Hypothalamus (tissue), 51 donors: ENCODE results near the gene BTG2.
"Not testable (repeated sequence)": the region's sequence is repeated elsewhere in the genome, so short reads cannot be mapped to it uniquely, and the experiment has no call there.

Experiments
- DNase-seq, 51 donors: peaks; one replicate each; lab custom pipeline; 2025; lab: John Stamatoyannopoulos, UW

Gene BTG2

DNA sequence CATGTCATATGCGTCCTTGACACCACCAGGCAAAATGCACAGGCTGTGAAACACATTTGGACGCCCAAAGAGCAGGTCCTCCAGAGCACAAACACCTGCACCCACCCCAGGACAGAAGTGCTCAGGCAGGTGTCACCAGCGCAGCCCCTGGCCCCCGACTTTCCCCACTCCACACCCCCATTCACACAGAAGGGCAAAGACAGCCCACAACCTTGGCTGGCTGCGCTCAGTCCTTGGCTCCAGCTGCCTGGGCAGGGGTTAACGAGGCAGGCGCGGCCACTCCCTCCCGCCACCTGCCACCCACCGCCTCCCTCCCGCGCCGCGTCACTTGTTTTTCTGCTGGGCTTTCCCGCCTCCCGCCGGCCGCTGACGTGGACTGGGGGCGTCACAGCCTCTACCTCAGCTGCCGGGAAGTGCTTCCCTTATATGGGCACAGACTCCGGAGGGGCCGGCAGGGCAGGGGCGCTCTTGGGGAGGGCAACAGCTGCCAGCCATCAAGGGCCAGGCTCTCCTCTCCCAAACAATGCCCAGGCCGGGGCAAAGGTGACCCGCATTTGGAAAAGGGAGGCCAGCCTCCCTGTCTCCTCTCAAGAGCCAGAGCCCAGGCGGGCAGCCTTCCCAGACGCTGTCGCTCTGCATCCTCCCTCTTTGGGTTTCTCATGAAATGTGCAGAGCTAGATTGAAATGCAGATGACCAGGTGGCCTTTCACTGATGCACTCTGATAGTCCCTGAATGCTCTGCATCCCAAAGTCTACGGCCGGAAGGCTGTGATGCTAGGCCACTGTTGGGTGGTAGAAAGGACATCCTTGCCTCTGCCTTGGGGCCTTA, 14.8 kb upstream of the BTG2 start:
- peak in 50 of 51 donors; percentile 46 to 99 (median 90) for DNase-seq

- peak in 20 of 51 donors; percentile 25 to 59 (median 36) for DNase-seq
These were observed 13.9 kb upstream of the BTG2 start for GRCh38 chr1:203291201-203292096.

DNA sequence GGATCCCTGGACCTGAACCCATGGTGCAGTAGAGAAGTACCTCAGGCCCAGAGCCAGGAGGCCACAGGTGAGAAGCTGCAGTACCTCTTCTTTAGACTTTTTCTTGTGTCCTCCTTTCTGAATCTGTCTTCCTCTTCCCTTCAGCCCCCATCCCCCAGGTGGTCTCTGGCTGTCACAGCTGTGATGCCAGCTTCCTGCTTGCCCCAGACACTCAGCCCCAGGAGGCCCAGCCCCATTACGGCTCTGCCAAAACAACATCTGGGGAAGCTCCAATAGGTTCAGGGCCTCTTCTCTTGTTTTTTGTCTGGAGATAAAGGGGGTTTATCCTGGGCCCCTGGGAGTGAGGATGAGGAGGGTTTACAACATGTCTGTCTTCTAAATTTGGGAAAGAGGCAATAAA, 9.5 kb upstream of the BTG2 start:
- DNase-seq = no peak

DNA sequence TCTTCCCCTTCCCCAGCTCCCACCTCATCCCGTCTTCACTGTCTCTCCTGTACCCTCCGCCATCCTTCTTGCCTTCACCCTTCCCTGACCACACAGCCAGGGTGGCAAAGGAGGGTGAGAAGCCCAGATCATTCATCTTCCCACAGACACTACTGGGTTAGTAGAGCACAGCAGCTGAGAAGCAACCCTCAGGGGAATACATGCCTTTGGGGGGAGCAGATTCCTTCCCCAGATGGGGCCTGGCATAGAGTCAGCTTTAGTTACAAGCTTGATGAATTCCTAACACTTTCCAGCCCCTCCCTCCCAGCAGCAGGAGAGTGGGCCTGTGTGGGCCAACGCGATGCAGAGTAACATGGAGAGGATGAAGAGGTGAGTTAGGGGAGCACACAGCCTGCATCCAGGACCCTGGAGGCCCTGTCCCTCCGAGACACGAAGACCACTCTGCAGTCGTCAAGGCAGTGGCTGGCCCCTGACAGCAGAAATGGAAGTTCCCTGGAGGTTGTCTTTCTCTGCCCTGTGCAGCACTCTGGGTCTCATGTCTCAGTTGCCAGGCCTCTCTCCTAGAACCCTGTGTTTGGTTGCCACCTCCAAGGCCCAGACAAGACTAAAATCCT, 8.8 kb upstream of the BTG2 start:
- DNase-seq = no peak

- DNase-seq = no peak
These were observed 6.2 kb upstream of the BTG2 start for GRCh38 chr1:203299169-203299568.

DNA sequence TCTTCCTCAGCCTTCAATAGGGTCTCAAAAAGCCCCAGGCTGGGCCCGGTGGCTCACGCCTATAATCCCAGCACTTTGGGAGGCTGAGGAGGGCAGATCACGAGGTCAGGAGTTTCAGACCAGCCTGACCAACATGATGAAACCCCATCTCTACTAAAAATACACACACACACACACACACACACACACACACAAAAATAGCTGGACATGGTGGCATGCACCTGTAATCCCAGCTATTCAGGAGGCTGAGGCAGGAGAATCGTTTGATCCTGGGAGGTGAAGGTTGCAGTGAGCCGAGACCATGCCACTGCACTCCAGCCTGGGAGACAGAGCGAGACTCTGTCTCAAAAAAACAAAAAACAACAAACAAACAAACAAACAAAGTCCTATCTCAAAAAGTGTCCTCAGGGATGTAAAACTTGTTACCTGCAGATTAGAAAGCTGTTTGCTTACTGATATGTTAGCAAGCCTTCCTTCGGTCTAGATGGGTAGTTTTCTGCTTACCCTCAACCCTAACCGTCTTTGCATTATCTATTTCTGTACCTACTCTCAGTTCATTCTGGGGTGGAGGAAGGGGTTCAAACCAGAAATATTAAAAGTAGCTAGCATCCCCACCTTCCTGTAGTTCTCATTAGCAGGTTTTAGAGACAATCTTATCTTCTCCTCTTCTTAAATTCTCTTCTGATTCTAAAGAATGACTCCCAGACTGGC, 5.4 kb upstream of the BTG2 start:
- DNase-seq = not testable (repeated sequence)

DNA sequence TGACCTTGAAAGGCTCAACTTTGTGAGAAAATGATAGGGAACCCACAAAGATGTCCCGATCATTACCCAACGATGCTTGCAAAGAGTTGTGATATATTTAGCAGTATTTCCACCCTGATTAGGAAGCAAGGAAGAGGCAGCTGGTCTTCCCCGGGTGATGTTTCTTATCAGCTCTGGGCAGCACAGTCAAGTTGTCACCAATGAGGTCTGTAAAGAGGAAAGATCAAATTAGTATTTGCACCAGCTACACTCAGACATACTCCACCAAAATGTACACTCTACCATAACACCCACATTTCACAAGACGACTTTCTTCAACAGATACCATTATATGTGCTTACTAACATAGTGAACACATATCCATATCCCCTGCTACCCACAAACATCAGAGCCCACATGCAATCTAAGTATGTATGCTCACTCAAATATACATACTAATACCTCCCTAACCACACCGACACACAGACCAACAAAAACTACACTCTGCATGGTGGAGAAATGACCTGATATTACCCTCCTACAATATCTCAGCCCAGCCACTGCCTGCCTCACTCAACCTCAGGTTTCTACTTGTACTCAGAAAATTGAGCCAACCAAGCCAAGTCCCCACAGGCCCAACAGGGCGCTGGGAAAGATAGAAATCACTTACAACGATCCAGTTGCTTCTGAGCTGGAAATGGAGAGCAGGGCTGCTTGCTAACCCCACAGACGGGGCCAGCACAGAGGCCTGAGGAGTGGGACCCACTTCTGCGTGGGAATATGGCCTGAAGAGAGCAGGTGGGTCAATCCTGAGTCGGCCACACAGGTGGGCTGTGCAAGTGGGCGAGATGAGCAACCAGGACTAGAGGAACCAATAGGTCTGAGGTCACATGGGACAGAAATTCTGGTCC, 4.6 kb upstream of the BTG2 start:
- no peak for DNase-seq

DNA sequence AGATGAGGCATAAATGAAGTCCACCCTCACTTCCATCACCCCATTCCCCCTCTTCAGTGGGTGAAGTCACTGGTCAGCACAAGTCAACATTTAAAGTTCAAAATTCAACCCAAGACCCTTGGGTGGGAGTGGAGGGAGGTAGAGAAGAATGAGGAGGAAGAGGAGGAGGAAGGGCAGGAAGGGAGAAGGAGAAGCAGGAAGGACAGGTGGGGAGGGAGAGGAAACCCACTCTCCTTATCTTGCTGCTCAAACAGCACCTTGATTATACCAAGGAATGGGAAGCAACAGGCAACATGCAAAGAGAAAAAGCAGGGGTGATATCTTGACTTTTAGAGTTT, 4.0 kb upstream of the BTG2 start:
- DNase-seq = no peak

- no peak for DNase-seq
These were observed 2.9 kb upstream of the BTG2 start for GRCh38 chr1:203302456-203302855.

DNA sequence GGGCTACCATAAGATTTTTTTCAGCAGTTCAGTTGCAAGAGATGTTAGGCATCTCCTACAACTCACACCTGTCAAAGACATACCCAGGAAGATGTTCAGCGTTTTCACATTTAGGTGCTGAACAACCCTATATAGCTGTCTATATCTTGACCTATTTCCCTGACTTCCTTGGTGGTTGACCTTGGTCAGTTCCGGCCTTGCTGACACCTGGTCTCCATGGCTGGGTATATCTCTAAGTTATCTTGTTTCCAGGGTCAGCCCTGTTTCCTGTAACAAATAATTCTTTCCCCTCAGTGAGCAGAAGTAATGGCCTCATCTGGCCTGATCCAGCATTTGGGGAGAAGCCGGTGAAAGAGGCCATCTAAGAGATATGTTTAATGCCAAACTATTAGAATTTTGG, 2.4 kb upstream of the BTG2 start:
- DNase-seq = no peak

DNA sequence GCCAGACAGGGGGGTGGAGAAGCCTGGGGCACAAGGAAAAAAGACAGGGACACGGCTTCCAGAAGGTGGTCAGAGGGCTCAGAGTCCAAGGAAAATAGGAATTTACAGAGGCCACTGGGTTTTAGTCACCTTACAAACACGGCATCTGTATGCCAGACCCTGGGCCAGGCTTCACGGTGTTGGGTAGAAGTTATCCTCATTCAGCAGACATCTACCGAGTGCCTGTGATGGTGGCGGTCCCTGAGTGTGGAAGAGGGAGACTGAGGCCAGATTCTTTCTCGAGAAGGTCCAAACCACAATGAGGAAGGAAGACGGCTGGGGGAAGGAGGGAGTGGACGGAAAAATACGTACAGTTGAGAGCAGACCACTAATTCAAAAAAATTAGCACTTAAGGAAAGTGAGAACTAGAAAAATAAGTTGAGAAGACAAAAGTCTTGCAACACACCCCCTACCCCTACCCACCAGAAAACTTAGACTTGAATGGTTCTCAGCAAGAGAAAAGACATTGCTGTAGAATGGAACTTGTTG, 864 bp upstream of the BTG2 start:
- DNase-seq = peak in 1 of 51 donors; percentile 23

DNA sequence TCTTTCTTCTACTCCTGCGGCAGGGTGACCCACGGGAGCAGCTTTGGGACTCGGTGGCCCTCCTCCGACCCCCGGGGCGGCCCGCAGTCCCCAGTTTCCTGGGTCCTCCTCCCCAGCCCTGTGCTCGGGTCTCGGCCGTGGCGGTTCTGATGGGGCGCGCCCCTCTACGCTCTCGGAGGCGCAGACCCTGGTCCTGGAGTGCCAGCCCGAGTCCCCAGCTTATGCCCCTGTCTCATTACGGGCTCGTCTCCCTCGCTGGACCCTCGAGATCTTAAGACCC, 430 bp downstream of the BTG2 start:
- peak in 3 of 51 donors; percentile 54 to 72 (median 61) for DNase-seq

DNA sequence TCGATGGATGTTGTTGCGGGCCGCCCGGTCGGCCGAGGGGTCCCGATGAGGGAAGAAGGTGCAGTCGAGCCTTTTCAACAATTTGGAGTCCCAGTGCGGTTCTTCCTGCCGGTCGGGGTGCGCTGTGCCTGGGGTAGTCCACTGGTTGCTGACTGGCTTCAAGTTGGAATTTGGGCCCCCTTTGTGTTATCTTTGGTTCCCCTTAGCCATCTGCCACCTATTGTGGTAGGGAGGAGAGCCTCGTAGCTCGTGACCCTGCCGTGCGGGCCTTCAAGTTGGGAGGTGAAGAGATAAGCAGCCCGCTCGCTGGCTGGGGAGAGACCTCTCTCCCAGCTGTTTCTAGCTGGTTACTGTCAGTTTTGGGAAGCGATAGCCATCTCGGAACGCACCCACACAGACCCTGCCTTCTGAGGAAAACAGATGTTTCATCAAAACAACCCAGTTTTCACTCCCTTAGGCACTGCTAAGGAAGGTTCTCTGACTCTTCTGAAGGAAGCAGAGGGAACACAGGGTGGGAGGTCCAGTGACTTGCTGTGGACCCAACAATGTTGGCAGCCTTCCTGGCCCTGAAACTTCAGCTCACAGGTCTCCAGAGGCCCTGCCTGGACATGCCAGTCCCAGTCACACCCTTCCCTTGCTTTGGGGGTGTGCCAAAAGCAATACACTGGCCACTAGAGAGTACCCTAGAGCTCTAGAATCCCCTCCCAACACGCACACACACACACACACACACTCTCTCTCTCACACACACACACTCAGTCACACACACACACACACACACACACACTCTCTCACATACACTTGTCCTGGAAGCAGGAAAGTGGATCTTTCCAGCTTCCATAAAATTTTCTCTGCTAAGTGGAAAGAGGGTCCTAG, 1.0 kb downstream of the BTG2 start:
- DNase-seq = peak in 44 of 51 donors; percentile 29 to 88 (median 66)

- DNase-seq = peak in 25 of 51 donors; percentile 25 to 70 (median 48)
These were observed 1.7 kb downstream of the BTG2 start for GRCh38 chr1:203306965-203307541.

GRCh38 chr1:203307641-203308126, 2.4 kb downstream of the BTG2 start:
- peak in 1 of 51 donors; percentile 48 for DNase-seq

DNA sequence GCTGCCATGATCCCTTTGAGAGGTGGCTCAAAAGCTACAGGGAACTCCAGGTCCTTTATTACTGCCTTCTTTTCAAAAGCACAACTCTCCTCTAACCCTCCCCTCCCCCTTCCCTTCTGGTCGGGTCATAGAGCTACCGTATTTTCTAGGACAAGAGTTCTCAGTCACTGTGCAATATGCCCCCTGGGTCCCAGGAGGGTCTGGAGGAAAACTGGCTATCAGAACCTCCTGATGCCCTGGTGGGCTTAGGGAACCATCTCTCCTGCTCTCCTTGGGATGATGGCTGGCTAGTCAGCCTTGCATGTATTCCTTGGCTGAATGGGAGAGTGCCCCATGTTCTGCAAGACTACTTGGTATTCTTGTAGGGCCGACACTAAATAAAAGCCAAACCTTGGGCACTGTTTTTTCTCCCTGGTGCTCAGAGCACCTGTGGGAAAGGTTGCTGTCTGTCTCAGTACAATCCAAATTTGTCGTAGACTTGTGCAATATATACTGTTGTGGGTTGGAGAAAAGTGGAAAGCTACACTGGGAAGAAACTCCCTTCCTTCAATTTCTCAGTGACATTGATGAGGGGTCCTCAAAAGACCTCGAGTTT, 3.1 kb downstream of the BTG2 start:
- peak in 1 of 51 donors; percentile 35 for DNase-seq

DNA sequence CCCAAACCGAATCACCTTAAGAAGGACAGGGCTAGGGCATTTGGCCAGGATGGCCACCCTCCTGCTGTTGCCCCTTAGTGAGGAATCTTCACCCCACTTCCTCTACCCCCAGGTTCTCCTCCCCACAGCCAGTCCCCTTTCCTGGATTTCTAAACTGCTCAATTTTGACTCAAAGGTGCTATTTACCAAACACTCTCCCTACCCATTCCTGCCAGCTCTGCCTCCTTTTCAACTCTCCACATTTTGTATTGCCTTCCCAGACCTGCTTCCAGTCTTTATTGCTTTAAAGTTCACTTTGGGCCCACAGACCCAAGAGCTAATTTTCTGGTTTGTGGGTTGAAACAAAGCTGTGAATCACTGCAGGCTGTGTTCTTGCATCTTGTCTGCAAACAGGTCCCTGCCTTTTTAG, 3.6 kb downstream of the BTG2 start:
- DNase-seq = peak in 2 of 51 donors; percentile 17 to 56
